Natural killer cell (primary cell): ENCODE data around the gene GSE1. TPM values are rescaled to one million over a fixed set of nuclear protein-coding genes. Genes with fewer than 3 reads are reported as not detected.

Experiments
- ATAC-seq, 3 donors: fragments of 150-1000 bp in 2 of 3; fragments of 200-7000 bp in 1 of 3; cut with Tn5 transposase; 1 replicate in 1 of 3; 2 replicates in 2 of 3; pipeline ENCODE4 v1.10.0; 2021; ENCODE audit warnings: mild to moderate bottlenecking in 2 of 3, moderate library complexity in 2 of 3
- DNase-seq, 2 donors: peaks; one replicate each; pipeline versions ENCODE4 v3.0.0 to v3.0.0-alpha.2; 2013 to 2021; ENCODE audit warnings: mixed read lengths in 1 of 2
- H3K27ac ChIP-seq: one replicate; pipeline ENCODE4 v1.5.1; 2013; ENCODE audit warnings: mild to moderate bottlenecking, low read length
- H3K27me3 ChIP-seq: one replicate; pipeline ENCODE4 v1.6.1; 2013; ENCODE audit warnings: low read length; ENCODE audit not compliant: control insufficient read depth, insufficient read depth
- H3K36me3 ChIP-seq: one replicate; pipeline ENCODE4 v1.6.1; 2013; ENCODE audit warnings: low read length; ENCODE audit not compliant: control insufficient read depth, insufficient read depth
- H3K4me1 ChIP-seq: one replicate; pipeline ENCODE4 v1.6.1; 2013; ENCODE audit warnings: low read length; ENCODE audit not compliant: control insufficient read depth, insufficient read depth
- H3K4me3 ChIP-seq: one replicate; pipeline ENCODE4 v1.5.1; 2013; ENCODE audit warnings: low read length
- H3K9me3 ChIP-seq: one replicate; pipeline ENCODE4 v1.6.1; 2013; ENCODE audit warnings: low read length; ENCODE audit not compliant: control insufficient read depth, insufficient read depth
- H3K27ac Mint-ChIP-seq, 2 donors: one replicate each; pipeline ENCODE4 v1.8.0; 2022; ENCODE audit warnings: mild to moderate bottlenecking in 2 of 2, mixed read lengths in 2 of 2, moderate library complexity in 1 of 2
- H3K27me3 Mint-ChIP-seq, 2 donors: one replicate each; pipeline ENCODE4 v1.8.0; 2022; ENCODE audit warnings: low read depth in 2 of 2, mixed read lengths in 2 of 2
- H3K36me3 Mint-ChIP-seq: one replicate; pipeline ENCODE4 v1.8.0; 2022; ENCODE audit warnings: mixed read lengths
- H3K4me1 Mint-ChIP-seq, 2 donors: one replicate each; pipeline ENCODE4 v1.8.0; 2022; ENCODE audit warnings: mixed read lengths in 2 of 2
- H3K4me3 Mint-ChIP-seq: one replicate; pipeline ENCODE4 v1.8.0; 2022; ENCODE audit warnings: mild to moderate bottlenecking, moderate library complexity, mixed read lengths
- H3K9me3 Mint-ChIP-seq, 2 donors: one replicate each; pipeline ENCODE4 v1.8.0; 2022; ENCODE audit warnings: mixed read lengths in 2 of 2
- CTCF ChIP-seq: fragments of 200-600 bp; IDR thresholded peaks from one replicate; pipeline ENCODE4 v1.8.0; 2022; ENCODE audit warnings: antibody characterized with exemption
- WGBS: methylation state at CpG from one replicate; pipeline ENCODE4 v1.1.7; 2013; ENCODE audit warnings: missing lambda C conversion rate; ENCODE audit not compliant: insufficient coverage; 5-methylcytosine and 5-hydroxymethylcytosine counted together
- intact Hi-C: fragments of 100-400 bp; cut with micrococcal nuclease; formaldehyde crosslinking; loops from one replicate; pipeline ENCODE4 v1.14.2; 2022
- total RNA-seq, 4 donors: library from RNA; stranded (reverse); fragments of 120-200 nt in 1 of 4; gene quantifications; one replicate each; pipeline versions ENCODE4 v1.2.3 to v1.2.4, GENCODE V29; 2013 to 2022

The GSE1 gene
- total RNA-seq, 3 donors from 2014 or later (not counting 1 experiment from before 2014, with no cell fraction given): 232 to 277 (median 233) TPM

GRCh38 chr16:85674828-85675227, 61.7 kb downstream of the GSE1 start:
- intact Hi-C loops: no loop called here
- no peaks in the 10 kb centered on the region for H3K9me3 ChIP-seq
- H3K36me3 Mint-ChIP-seq: peaks cover 21% of the 10 kb centered on the region
- no peaks in the 10 kb centered on the region for H3K27me3 Mint-ChIP-seq
- peak overlapping the region; percentile 60 to 65 for H3K27ac Mint-ChIP-seq
- H3K9me3 Mint-ChIP-seq: no peaks in the 10 kb centered on the region
- H3K4me1 Mint-ChIP-seq: peaks cover 0 to 18% of the 10 kb centered on the region in 2 donors
- no peak overlapping the region for H3K4me3 Mint-ChIP-seq
- no peak overlapping the region for H3K4me3 ChIP-seq
- H3K36me3 ChIP-seq: peaks cover 63% of the 10 kb centered on the region
- H3K27me3 ChIP-seq: no peaks in the 10 kb centered on the region
- no peak for DNase-seq
- 94% methylated on average over 6 of the region's 6 CpGs for WGBS
- TF ChIP-seq CTCF: no peak
- no peak overlapping the region for H3K27ac ChIP-seq
- no peak for ATAC-seq
- no peaks in the 10 kb centered on the region for H3K4me1 ChIP-seq

GRCh38 chr16:85675251-85675874, 62.2 kb downstream of the GSE1 start:
- H3K4me1 Mint-ChIP-seq: peaks cover 4 to 19% of the 10 kb centered on the region in 2 donors
- H3K36me3 Mint-ChIP-seq: peaks cover 15% of the 10 kb centered on the region
- no peak for ATAC-seq
- H3K27ac ChIP-seq: no peak overlapping the region
- intact Hi-C loops: no loop called here
- H3K4me1 ChIP-seq: no peaks in the 10 kb centered on the region
- H3K27me3 ChIP-seq: no peaks in the 10 kb centered on the region
- no peaks in the 10 kb centered on the region for H3K27me3 Mint-ChIP-seq
- WGBS: 77% methylated on average over 4 of the region's 4 CpGs
- no peak for TF ChIP-seq CTCF
- no peaks in the 10 kb centered on the region for H3K9me3 ChIP-seq
- H3K9me3 Mint-ChIP-seq: no peaks in the 10 kb centered on the region
- H3K27ac Mint-ChIP-seq: peak overlapping the region; percentile 60 to 65
- peaks cover 58% of the 10 kb centered on the region for H3K36me3 ChIP-seq
- no peak overlapping the region for H3K4me3 Mint-ChIP-seq
- no peak overlapping the region for H3K4me3 ChIP-seq
- no peak for DNase-seq

GRCh38 chr16:85676466-85676865, 63.3 kb downstream of the GSE1 start:
- no peak overlapping the region for H3K27ac Mint-ChIP-seq
- no peaks in the 10 kb centered on the region for H3K27me3 Mint-ChIP-seq

More at GRCh38 chr16:85676466-85676865, 63.3 kb downstream of the GSE1 start:
- Histone ChIP-seq H3K4me3 (no peak overlapping the region), H3K36me3 (peaks cover 49% of the 10 kb centered on the region), H3K27me3 (no peaks in the 10 kb centered on the region), H3K4me1 (no peaks in the 10 kb centered on the region), H3K27ac (no peak overlapping the region), H3K9me3 (no peaks in the 10 kb centered on the region)
- no peak for TF ChIP-seq CTCF
- Mint-ChIP-seq H3K4me1 (peaks cover 10 to 30% of the 10 kb centered on the region in 2 donors), H3K36me3 (peaks cover 15% of the 10 kb centered on the region), H3K9me3 (no peaks in the 10 kb centered on the region), H3K4me3 (no peak overlapping the region)
- intact Hi-C loops: no loop called here
- ATAC-seq (no peak), DNase-seq (no peak)
- 97% methylated on average over 7 of the region's 7 CpGs for WGBS
